Ovary (tissue), 3 donors: ENCODE data around the gene CAMK1.

Experiments used
- CTCF ChIP-seq, 3 donors: fragments of 450-650 bp in 2 of 3; fragments of 200-600 bp in 1 of 3; IDR thresholded peaks; one replicate each; pipeline versions ENCODE4 v1.5.1 to v1.8.0; 2016 to 2022; ENCODE audit warnings: antibody characterized with exemption in 3 of 3, mild to moderate bottlenecking in 1 of 3
- POLR2A ChIP-seq: fragments of 450-650 bp; IDR thresholded peaks from one replicate; pipeline ENCODE4 v1.6.1; 2017; ENCODE audit warnings: antibody characterized with exemption, mild to moderate bottlenecking, moderate library complexity
- donor health status: DM: no; HTN: no; CAD: no.

- no peak for TF ChIP-seq POLR2A
- no peak for TF ChIP-seq CTCF (IDR thresholded peaks at IDR 0.05)
These were observed 37.5 kb downstream of the CAMK1 start for GRCh38 chr3:9732080-9732739.
